22Rv1 (cell line): ENCODE results near the gene SLC35B4.

Experiments used
- CTCF ChIP-seq: fragments of 450-650 bp; IDR thresholded peaks from 2 replicates; pipeline ENCODE4 v1.5.1; 2017; ENCODE audit warnings: mild to moderate bottlenecking
- ZFX ChIP-seq: fragments of 450-650 bp; IDR thresholded peaks from 2 replicates; pipeline ENCODE4 v1.6.1; 2017; ENCODE audit warnings: antibody characterized with exemption, borderline replicate concordance

GRCh38 chr7:134365341-134366054 lies 48.8 kb upstream of the SLC35B4 start:
- TF ChIP-seq CTCF = no peak
- no peak for TF ChIP-seq ZFX
